ENCODE measurements around the gene STK11IP. TPM values are rescaled to one million over a fixed set of nuclear protein-coding genes. Genes with fewer than 3 reads are reported as not detected.

The STK11IP gene
- total and polyA plus RNA-seq, 9 of the 15 experiments (the other 6 are each of a cell fraction or from before 2014, with no cell fraction given), result 0.52 to 21.7 (median 5.6) TPM

DNA sequence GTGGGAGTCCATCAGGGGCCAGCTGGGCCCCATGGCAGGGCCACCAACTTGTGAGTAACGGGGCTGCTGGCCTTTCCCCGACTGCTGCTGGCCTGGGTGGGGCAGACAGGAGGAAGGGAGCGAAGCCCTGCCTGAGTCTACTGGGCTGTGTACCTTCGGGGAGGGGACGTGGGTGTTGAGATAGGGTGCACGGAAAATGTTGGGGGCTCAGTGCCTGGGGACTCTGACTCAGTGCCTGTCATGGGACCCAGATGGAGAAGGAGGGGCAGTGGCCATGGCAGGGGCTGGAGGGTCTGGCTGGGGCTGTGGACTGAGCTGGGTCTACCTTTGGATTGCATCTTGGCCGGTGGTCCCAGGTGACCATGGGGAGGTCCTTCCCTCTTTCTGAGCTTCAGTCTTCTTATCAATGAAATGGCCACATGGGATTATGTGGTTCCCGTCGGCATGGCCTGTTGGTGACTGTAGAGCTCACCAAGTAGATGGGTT, 33.8 kb downstream of the STK11IP start:
- H2AFZ ChIP-seq (ENCODE audit: low read depth, low read length), result no peak overlapping the region
- H3K27me3 ChIP-seq (ENCODE audit: control insufficient read depth in 2 of 2, insufficient read depth in 2 of 2, low read length in 2 of 2), result peaks cover 2 to 15% of the 10 kb centered on the region in 2 experiments; a peak in 3 of 5 replicates
- peak overlapping the region in 1 of 2 experiments; percentile 26; a peak in 1 of 4 replicates for H3K9ac ChIP-seq (ENCODE audit: insufficient read depth in 1 of 2, low read depth in 2 of 2, low read length in 2 of 2)
- H3K79me2 ChIP-seq (ENCODE audit: control insufficient read depth, insufficient read depth, low read length), result no peaks in the 10 kb centered on the region
- in situ Hi-C loops (cut with MboI) (no loop called here), intact Hi-C loops (cut with micrococcal nuclease) (loop anchor here (5.0 kb wide), 1 partner anchor 96 kb away; no protein-coding TSS in a partner anchor)
- H3K36me3 ChIP-seq (ENCODE audit: control insufficient read depth, insufficient read depth, low read length), result no peaks in the 10 kb centered on the region
- TF ChIP-seq SNRNP70 (optimal IDR thresholded peaks at IDR 0.05; ENCODE audit: low read depth, low read length) (no peak), WHSC1 (IDR thresholded peaks at IDR 0.05; ENCODE audit: low read length) (no peak), MTA1 (IDR thresholded peaks at IDR 0.05; ENCODE audit: borderline replicate concordance) (no peak), ZNF263 (CRISPR knock-in tag; IDR thresholded peaks at IDR 0.05; ENCODE audit: borderline replicate concordance) (no peak), FOS (IDR thresholded peaks at IDR 0.05; ENCODE audit: extremely low read depth, insufficient read length) (no peak), ZNF197 (CRISPR knock-in tag; IDR thresholded peaks at IDR 0.05; ENCODE audit: low read depth) (no peak), ZNF444 (CRISPR knock-in tag; IDR thresholded peaks at IDR 0.05) (no peak), ZNF316 (IDR thresholded peaks at IDR 0.05) (no peak), ZNF780A (CRISPR knock-in tag; IDR thresholded peaks at IDR 0.05) (no peak), ZNF589 (CRISPR knock-in tag; IDR thresholded peaks at IDR 0.05; ENCODE audit: low read depth) (no peak)
- TF ChIP-seq, protein P1, sequence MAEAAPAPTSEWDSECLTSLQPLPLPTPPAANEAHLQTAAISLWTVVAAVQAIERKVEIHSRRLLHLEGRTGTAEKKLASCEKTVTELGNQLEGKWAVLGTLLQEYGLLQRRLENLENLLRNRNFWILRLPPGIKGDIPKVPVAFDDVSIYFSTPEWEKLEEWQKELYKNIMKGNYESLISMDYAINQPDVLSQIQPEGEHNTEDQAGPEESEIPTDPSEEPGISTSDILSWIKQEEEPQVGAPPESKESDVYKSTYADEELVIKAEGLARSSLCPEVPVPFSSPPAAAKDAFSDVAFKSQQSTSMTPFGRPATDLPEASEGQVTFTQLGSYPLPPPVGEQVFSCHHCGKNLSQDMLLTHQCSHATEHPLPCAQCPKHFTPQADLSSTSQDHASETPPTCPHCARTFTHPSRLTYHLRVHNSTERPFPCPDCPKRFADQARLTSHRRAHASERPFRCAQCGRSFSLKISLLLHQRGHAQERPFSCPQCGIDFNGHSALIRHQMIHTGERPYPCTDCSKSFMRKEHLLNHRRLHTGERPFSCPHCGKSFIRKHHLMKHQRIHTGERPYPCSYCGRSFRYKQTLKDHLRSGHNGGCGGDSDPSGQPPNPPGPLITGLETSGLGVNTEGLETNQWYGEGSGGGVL (CRISPR knock-in tag; IDR thresholded peaks at IDR 0.05), result no peak
- TF ChIP-seq, protein P2, sequence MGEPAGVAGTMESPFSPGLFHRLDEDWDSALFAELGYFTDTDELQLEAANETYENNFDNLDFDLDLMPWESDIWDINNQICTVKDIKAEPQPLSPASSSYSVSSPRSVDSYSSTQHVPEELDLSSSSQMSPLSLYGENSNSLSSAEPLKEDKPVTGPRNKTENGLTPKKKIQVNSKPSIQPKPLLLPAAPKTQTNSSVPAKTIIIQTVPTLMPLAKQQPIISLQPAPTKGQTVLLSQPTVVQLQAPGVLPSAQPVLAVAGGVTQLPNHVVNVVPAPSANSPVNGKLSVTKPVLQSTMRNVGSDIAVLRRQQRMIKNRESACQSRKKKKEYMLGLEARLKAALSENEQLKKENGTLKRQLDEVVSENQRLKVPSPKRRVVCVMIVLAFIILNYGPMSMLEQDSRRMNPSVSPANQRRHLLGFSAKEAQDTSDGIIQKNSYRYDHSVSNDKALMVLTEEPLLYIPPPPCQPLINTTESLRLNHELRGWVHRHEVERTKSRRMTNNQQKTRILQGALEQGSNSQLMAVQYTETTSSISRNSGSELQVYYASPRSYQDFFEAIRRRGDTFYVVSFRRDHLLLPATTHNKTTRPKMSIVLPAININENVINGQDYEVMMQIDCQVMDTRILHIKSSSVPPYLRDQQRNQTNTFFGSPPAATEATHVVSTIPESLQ (CRISPR knock-in tag; IDR thresholded peaks at IDR 0.05), result no peak
- TF ChIP-seq, protein P3, sequence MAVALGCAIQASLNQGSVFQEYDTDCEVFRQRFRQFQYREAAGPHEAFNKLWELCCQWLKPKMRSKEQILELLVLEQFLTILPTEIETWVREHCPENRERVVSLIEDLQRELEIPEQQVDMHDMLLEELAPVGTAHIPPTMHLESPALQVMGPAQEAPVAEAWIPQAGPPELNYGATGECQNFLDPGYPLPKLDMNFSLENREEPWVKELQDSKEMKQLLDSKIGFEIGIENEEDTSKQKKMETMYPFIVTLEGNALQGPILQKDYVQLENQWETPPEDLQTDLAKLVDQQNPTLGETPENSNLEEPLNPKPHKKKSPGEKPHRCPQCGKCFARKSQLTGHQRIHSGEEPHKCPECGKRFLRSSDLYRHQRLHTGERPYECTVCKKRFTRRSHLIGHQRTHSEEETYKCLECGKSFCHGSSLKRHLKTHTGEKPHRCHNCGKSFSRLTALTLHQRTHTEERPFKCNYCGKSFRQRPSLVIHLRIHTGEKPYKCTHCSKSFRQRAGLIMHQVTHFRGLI (CRISPR knock-in tag; IDR thresholded peaks at IDR 0.05), result no peak
- FAIRE-seq, result no peak
- H4K20me1 ChIP-seq (replicated peaks; ENCODE audit: control insufficient read depth, insufficient read depth, low read length), result 0 out of 2 replicates have a peak, but pooled peaks cover 3% of the 10 kb centered on the region
- H3K4me1 ChIP-seq (replicated peaks in 1 of 2; ENCODE audit: control insufficient read depth in 2 of 2, insufficient read depth in 2 of 2, low read length in 2 of 2), result peaks cover 0 to 61% of the 10 kb centered on the region in 2 experiments; a peak in 2 of 5 replicates
- ChIA-PET POLR2A (no interaction called here), CTCF (ENCODE audit: low intra/inter-chr PET ratio) (no interaction called here)
- no peak overlapping the region for H3K27ac ChIP-seq (ENCODE audit: extremely low read depth, low read depth, low read length)
- H3K4me3 ChIP-seq, result no peak overlapping the region
- H3K9me3 ChIP-seq (replicated peaks; ENCODE audit: control insufficient read depth, insufficient read depth, low read depth, low read length), result no peaks in the 10 kb centered on the region
- 12% methylated on average over 8 of the region's 9 CpGs for WGBS (ENCODE audit: insufficient coverage, low coverage, missing lambda C conversion rate)
- DNase-seq (ENCODE audit: extremely low read depth in 1 of 4, low spot score in 3 of 4), result no peak
- ATAC-seq, result no peak
- H3K4me2 ChIP-seq (ENCODE audit: insufficient read depth, low read length), result no peak overlapping the region
- BruUV-seq (replicated peaks), result no TSS peak
- no peaks in the 10 kb centered on the region for H3K9me1 ChIP-seq (ENCODE audit: control insufficient read depth, insufficient read depth, low read length)

Data from K562 (cell line).